GM12878 (cell line): ENCODE results near the gene OPCML. TPM values are rescaled to one million over a fixed set of nuclear protein-coding genes. Genes with fewer than 3 reads are reported as not detected.

Source experiments
- ATF7 ChIP-seq: fragments of 450-650 bp; IDR thresholded peaks from 2 replicates; pipeline ENCODE4 v1.6.1; 2016; ENCODE audit warnings: low read depth, mild to moderate bottlenecking
- BCL3 ChIP-seq: IDR thresholded peaks from 2 replicates; pipeline ENCODE4 v1.6.1; 2011; ENCODE audit warnings: borderline replicate concordance, low read depth, mild to moderate bottlenecking, moderate library complexity, low read length; ENCODE audit not compliant: insufficient read depth, poor library complexity, severe bottlenecking
- CTCF ChIP-seq, 3 experiments: IDR thresholded peaks in 2 of 3; conservative IDR thresholded peaks in 1 of 3; 2 replicates each; pipeline ENCODE4 v1.5.1; 2011; ENCODE audit warnings: low read depth in 3 of 3, low read length in 3 of 3, mild to moderate bottlenecking in 3 of 3, control low read depth in 2 of 3, moderate library complexity in 2 of 3, inconsistent platforms in 1 of 3, mixed read lengths in 1 of 3; ENCODE audit not compliant: control insufficient read depth in 2 of 3, insufficient read depth in 1 of 3; ENCODE audit errors: extremely low read depth in 1 of 3
- EED ChIP-seq: sonication (generic); IDR thresholded peaks from 2 replicates; pipeline ENCODE4 v1.6.1; 2016; ENCODE audit warnings: antibody characterized with exemption, low read depth
- KDM1A ChIP-seq: fragments of 200-600 bp; sonication (generic); IDR thresholded peaks from 2 replicates; pipeline ENCODE4 v1.6.1; 2016; ENCODE audit warnings: borderline replicate concordance
- NBN ChIP-seq: fragments of 450-650 bp; IDR thresholded peaks from 2 replicates; pipeline ENCODE4 v1.6.1; 2016
- PRDM15 ChIP-seq: fragments of 450-650 bp; formaldehyde crosslinking; IDR thresholded peaks from 2 replicates; pipeline ENCODE4 v1.4.0; 2020; ENCODE audit warnings: mild to moderate bottlenecking, moderate library complexity
- RUNX3 ChIP-seq: IDR thresholded peaks from 2 replicates; pipeline ENCODE4 v1.6.1; 2012; ENCODE audit warnings: low read length, inconsistent platforms
- SKIL ChIP-seq: fragments of 450-650 bp; IDR thresholded peaks from 2 replicates; pipeline ENCODE4 v1.6.1; 2017; ENCODE audit warnings: mild to moderate bottlenecking, low read depth, inconsistent platforms; ENCODE audit not compliant: poor library complexity, severe bottlenecking
- ZSCAN29 ChIP-seq: fragments of 450-650 bp; IDR thresholded peaks from 2 replicates; pipeline ENCODE4 v1.6.1; 2017; ENCODE audit warnings: mild to moderate bottlenecking, moderate library complexity
- polyA plus RNA-seq, 11 experiments: library from polyadenylated mRNA; depleted of rRNA in 4 of 11; unstranded in 6 of 11; stranded (reverse) in 5 of 11; fragments of >200 nt; fragmentation: Nextera tagmentation in 4 of 11; fragmentation: Illumina TruSeq in 1 of 11; extraction: Ambion mirVana in 4 of 11; extraction: Trizol in 1 of 11; gene quantifications; 1 replicate in 1 of 11; 2 replicates in 10 of 11; pipeline versions ENCODE4 v1.2.1 to v1.2.3, GENCODE V29; 2011 to 2016; ENCODE audit warnings: inconsistent platforms in 2 of 11, missing spikeins in 2 of 11, low read depth in 1 of 11
- total RNA-seq, 4 experiments: library from RNA; depleted of rRNA in 3 of 4; stranded (reverse); fragments of >200 nt in 3 of 4; fragmentation: Illumina TruSeq in 1 of 4; extraction: Trizol in 1 of 4; gene quantifications; 2 replicates each; pipeline versions ENCODE4 v1.2.1 to v1.2.3, GENCODE V29; 2013 to 2021

OPCML gene
- total and polyA plus RNA-seq, 10 of the 15 experiments (the other 5 are each of a cell fraction or from before 2014, with no cell fraction given), result 0.84 TPM; not detected in 9

GRCh38 chr11:132839236-132839945 lies 692.9 kb downstream of the OPCML start (continued):
- TF ChIP-seq SKIL (no peak), CTCF (IDR thresholded peaks at IDR 0.05 in 2 of 3, conservative IDR thresholded peaks at IDR 0.05 in 1 of 3; ENCODE audit: control insufficient read depth in 2 of 3, extremely low read depth in 1 of 3, insufficient read depth in 1 of 3, low read depth in 3 of 3, low read length in 3 of 3) (no peak), NBN (no peak), RUNX3 (no peak), BCL3 (no peak), PRDM15 (CRISPR knock-in tag) (no peak), EED (no peak), KDM1A (no peak), ZSCAN29 (no peak), ATF7 (no peak)
